Keratinocyte (primary cell): ENCODE data around the gene MCF2L2. TPM values are rescaled to one million over a fixed set of nuclear protein-coding genes. Genes with fewer than 3 reads are reported as not detected.

Experiments used
- DNase-seq: peaks from one replicate; pipeline ENCODE4 v3.0.0-alpha.2; 2011; ENCODE audit warnings: low read depth, missing footprints, low spot score
- FAIRE-seq: peaks from 2 replicates; lab custom pipeline; 2011; peaks lifted over from hg19 to GRCh38; lab: Jason Lieb, UNC
- H2AFZ ChIP-seq: 2 replicates; pipeline ENCODE4 v1.6.0; 2012; ENCODE audit warnings: low read length, control low read depth, inconsistent platforms; ENCODE audit not compliant: control insufficient read depth
- H3K27ac ChIP-seq: 2 replicates; pipeline ENCODE4 v1.5.1; 2011; ENCODE audit warnings: low read length; ENCODE audit not compliant: control insufficient read depth, insufficient read depth
- H3K27me3 ChIP-seq: 3 replicates; pipeline ENCODE4 v1.6.0; 2011; ENCODE audit warnings: low read length; ENCODE audit not compliant: control insufficient read depth, insufficient read depth; ENCODE audit errors: extremely low read depth
- H3K36me3 ChIP-seq, 2 experiments: 2 replicates in 1 of 2; 3 replicates in 1 of 2; pipeline ENCODE4 v1.5.1; 2011; ENCODE audit warnings: low read length in 2 of 2, mild to moderate bottlenecking in 1 of 2; ENCODE audit not compliant: control insufficient read depth in 2 of 2, insufficient read depth in 2 of 2; ENCODE audit errors: extremely low read depth in 1 of 2
- H3K4me1 ChIP-seq: 3 replicates; pipeline ENCODE4 v1.5.1; 2011; ENCODE audit warnings: low read length; ENCODE audit not compliant: control insufficient read depth, insufficient read depth; ENCODE audit errors: extremely low read depth
- H3K4me2 ChIP-seq: 3 replicates; pipeline ENCODE4 v1.6.0; 2011; ENCODE audit warnings: low read depth, low read length; ENCODE audit not compliant: control insufficient read depth, insufficient read depth; ENCODE audit errors: extremely low read depth
- H3K4me3 ChIP-seq, 3 experiments: fragments of 200-600 bp in 1 of 3; sonication (generic) in 1 of 3; 2 replicates in 2 of 3; 3 replicates in 1 of 3; pipeline ENCODE4 v1.5.1; 2011 to 2016; ENCODE audit warnings: low read length in 3 of 3, mild to moderate bottlenecking in 3 of 3, control low read depth in 2 of 3, inconsistent platforms in 1 of 3, low read depth in 1 of 3, mixed read lengths in 1 of 3, mixed run types in 1 of 3, moderate library complexity in 1 of 3; ENCODE audit not compliant: control insufficient read depth in 2 of 3, insufficient read depth in 2 of 3; ENCODE audit errors: extremely low read depth in 1 of 3
- H3K79me2 ChIP-seq: 2 replicates; pipeline ENCODE4 v1.6.0; 2012; ENCODE audit warnings: low read length; ENCODE audit not compliant: control insufficient read depth, insufficient read depth
- H3K9ac ChIP-seq: 3 replicates; pipeline ENCODE4 v1.6.0; 2011; ENCODE audit warnings: low read length; ENCODE audit not compliant: control insufficient read depth, insufficient read depth; ENCODE audit errors: extremely low read depth
- H3K9me1 ChIP-seq: 3 replicates; pipeline ENCODE4 v1.6.0; 2011; ENCODE audit warnings: low read length; ENCODE audit not compliant: control insufficient read depth, insufficient read depth; ENCODE audit errors: extremely low read depth
- H3K9me3 ChIP-seq: 2 replicates; pipeline ENCODE4 v1.5.1; 2012; ENCODE audit warnings: low read depth, low read length; ENCODE audit not compliant: control insufficient read depth
- H4K20me1 ChIP-seq: 3 replicates; pipeline ENCODE4 v1.6.0; 2011; ENCODE audit warnings: low read length; ENCODE audit not compliant: control insufficient read depth, insufficient read depth; ENCODE audit errors: extremely low read depth
- CTCF ChIP-seq, 3 experiments: IDR thresholded peaks in 1 of 3; conservative IDR thresholded peaks in 1 of 3; optimal IDR thresholded peaks in 1 of 3; 2 replicates in 2 of 3; 3 replicates in 1 of 3; pipeline versions ENCODE3 to v1.5.1; 2011; ENCODE audit warnings: low read length in 3 of 3, mild to moderate bottlenecking in 3 of 3, moderate library complexity in 2 of 3, control low read depth in 1 of 3, inconsistent platforms in 1 of 3; ENCODE audit not compliant: insufficient read depth in 2 of 3; ENCODE audit errors: extremely low read depth in 1 of 3
- EZH2 ChIP-seq: IDR thresholded peaks from one replicate; pipeline ENCODE4 v1.6.1; 2012; ENCODE audit warnings: inconsistent platforms, mild to moderate bottlenecking, low read length, moderate library complexity
- dilution Hi-C: fragments of 300-500 bp; cut with MboI; formaldehyde crosslinking; loops from one replicate; pipeline ENCODE4 v1.7.0; 2020; ENCODE audit warnings: low sequenced_read_pairs; ENCODE audit not compliant: extremely low pct_ligation_motif_present
- polyA plus RNA-seq, 5 experiments: library from polyadenylated mRNA; depleted of rRNA in 3 of 5; stranded (reverse) in 3 of 5; stranded (forward) in 1 of 5; unstranded in 1 of 5; fragments of >200 nt; gene quantifications; 1 replicate in 1 of 5; 2 replicates in 3 of 5; 3 replicates in 1 of 5; pipeline versions ENCODE4 v1.2.1 to v1.2.3, GENCODE V29; 2011 to 2012; ENCODE audit warnings: missing spikeins in 2 of 5, low read depth in 1 of 5, low replicate concordance in 1 of 5

Gene MCF2L2
- polyA plus RNA-seq, 1 donor (not counting 4 experiments of a cell fraction or from before 2014, with no cell fraction given), result 0.26 TPM

GRCh38 chr3:183313764-183314163 lies 114.7 kb downstream of the MCF2L2 start:
- no peaks in the 10 kb centered on the region for H4K20me1 ChIP-seq
- FAIRE-seq (no peak), DNase-seq (no peak)
- no peak overlapping the region for H3K4me2 ChIP-seq
- H3K9ac ChIP-seq, result no peak overlapping the region
- H3K4me3 ChIP-seq, result no peak overlapping the region
- H3K27ac ChIP-seq, result no peak overlapping the region
- TF ChIP-seq CTCF (optimal IDR thresholded peaks at IDR 0.05 in 1 of 3, IDR thresholded peaks at IDR 0.05 in 1 of 3, conservative IDR thresholded peaks at IDR 0.05 in 1 of 3; ENCODE audit: extremely low read depth in 1 of 3, insufficient read depth in 2 of 3, low read length in 3 of 3), result no peak
- TF ChIP-seq EZH2, result no peak
- H3K4me1 ChIP-seq, result peaks cover 28% of the 10 kb centered on the region
- H2AFZ ChIP-seq, result no peak overlapping the region
- no peaks in the 10 kb centered on the region for H3K9me1 ChIP-seq
- H3K9me3 ChIP-seq, result no peaks in the 10 kb centered on the region
- no peaks in the 10 kb centered on the region for H3K27me3 ChIP-seq
- no peaks in the 10 kb centered on the region for H3K79me2 ChIP-seq
- dilution Hi-C loops, result no loop called here
- no peaks in the 10 kb centered on the region for H3K36me3 ChIP-seq

- Histone ChIP-seq H3K4me3 (no peak overlapping the region), H3K36me3 (no peaks in the 10 kb centered on the region), H3K9me3 (no peaks in the 10 kb centered on the region), H3K9ac (no peak overlapping the region), H2AFZ (no peak overlapping the region), H3K4me1 (peaks cover 24% of the 10 kb centered on the region), H3K27me3 (no peaks in the 10 kb centered on the region), H3K9me1 (no peaks in the 10 kb centered on the region), H4K20me1 (no peaks in the 10 kb centered on the region), H3K79me2 (no peaks in the 10 kb centered on the region), H3K4me2 (no peak overlapping the region), H3K27ac (no peak overlapping the region)
- no peak for DNase-seq
- TF ChIP-seq EZH2 (no peak), CTCF (optimal IDR thresholded peaks at IDR 0.05 in 1 of 3, IDR thresholded peaks at IDR 0.05 in 1 of 3, conservative IDR thresholded peaks at IDR 0.05 in 1 of 3; ENCODE audit: extremely low read depth in 1 of 3, insufficient read depth in 2 of 3, low read length in 3 of 3) (no peak)
- dilution Hi-C loops, result no loop called here
- FAIRE-seq, result no peak
These were observed 115.1 kb downstream of the MCF2L2 start for GRCh38 chr3:183313351-183313750.
